ENCODE data around the gene KLK13.
A peak's percentile ranks its signal among the peaks of the same experiment; 100 is the strongest.

Gene KLK13, protein sequence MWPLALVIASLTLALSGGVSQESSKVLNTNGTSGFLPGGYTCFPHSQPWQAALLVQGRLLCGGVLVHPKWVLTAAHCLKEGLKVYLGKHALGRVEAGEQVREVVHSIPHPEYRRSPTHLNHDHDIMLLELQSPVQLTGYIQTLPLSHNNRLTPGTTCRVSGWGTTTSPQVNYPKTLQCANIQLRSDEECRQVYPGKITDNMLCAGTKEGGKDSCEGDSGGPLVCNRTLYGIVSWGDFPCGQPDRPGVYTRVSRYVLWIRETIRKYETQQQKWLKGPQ

DNA sequence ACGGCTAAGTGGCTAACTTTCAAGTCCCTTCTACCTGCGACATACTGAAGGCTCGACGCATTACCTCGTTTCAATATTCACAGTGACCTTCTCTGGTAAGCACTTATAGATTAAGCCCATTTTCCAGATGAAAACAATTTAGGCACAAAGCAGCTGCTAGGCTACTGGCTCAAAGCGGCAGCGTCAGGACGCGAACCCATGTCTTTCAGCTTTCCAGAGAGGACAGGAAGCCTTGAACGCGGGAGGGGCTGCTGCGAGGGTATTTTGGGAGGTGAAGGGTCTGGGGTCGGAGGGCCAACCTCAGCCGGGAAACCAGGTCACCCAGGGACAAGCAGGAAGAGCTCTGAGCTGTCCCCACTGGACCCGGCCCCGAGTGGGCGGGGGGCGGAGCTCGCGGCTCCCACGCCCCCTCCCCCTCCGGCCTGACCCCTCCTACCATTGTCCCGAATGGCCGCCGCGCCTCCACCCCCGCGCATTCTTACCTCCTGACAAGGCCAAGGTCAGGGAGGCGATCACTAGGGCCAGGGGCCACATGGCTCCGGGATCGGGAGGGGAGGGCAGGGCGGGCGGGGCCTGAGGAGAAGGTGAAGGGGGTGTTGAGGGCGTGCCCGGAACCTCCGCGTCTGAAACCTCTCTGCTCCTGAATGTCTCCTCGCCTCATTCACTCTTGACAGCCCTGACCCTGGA is at the start of gene KLK13:
TSS of gene KLK13 (minus strand) at position 559 of the 687 bp plus-strand sequence. CDS start at position 534, 25 bp downstream.
- no peak for DNase-seq

DNA sequence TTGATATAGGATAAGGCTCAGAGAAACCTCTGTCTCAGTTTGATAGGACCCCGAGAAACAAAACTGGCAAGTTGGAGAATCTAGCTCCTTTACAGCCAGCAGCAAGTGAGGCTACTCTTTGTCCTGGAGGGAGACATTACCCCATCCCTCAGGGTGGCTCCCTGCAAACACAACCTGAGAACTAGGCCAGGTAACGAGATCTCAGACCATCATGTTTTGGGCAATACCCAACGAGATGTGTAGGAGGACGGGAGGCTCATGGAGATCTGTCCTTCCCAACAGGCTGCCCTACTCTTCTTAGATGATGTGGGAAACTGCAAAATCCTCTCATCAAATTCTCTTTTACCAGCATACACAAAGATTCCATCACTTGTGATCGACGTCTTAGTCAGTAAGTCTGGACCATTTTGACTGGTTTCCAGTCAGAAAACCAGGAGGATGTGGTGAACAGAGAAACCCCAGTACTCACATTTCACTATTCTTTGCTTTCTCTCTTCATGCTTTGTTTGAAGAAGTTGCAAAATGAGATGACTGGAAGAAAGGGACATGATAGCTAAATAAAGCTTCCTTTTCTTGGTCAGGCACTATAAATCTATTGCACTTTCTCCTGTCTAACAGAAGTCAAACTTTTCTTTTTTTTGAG is 49.3 kb upstream of the KLK13 start:
- DNase-seq = no peak

DNA sequence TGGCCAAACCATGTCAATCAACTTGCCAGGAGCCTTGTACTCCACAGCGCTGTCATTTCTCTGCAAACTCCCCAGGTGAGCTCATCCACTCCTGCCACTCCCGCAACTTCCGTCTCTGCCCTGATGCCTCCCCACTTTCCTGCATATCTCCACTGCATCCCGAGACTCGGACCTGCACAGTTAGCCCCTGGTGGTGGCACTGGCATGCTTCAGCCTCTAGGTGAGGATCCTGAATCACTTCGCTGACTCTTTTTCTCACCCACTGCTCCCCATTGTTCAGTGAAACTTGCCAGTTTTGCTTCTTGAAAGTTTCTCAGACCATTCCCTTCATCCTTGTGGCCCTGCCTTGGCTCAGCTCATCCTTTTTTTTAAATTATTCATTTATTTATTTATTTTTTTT is 46.7 kb upstream of the KLK13 start:
- DNase-seq = no peak

DNA sequence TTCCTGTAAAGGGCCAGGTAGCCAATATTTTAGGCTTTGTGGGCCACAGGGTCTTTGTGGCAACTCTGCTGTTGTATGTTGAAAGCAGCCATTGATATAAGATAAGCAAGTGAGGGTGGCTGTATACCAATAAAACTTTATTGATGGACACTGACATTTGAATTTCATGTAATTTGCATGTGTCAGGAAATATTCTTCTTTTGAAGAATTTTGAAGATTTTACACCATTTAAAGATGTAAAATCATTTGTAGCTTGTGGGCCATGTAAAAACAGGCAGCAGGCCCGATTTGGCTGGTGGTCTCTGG is 45.7 kb upstream of the KLK13 start:
- no peak for DNase-seq

DNA sequence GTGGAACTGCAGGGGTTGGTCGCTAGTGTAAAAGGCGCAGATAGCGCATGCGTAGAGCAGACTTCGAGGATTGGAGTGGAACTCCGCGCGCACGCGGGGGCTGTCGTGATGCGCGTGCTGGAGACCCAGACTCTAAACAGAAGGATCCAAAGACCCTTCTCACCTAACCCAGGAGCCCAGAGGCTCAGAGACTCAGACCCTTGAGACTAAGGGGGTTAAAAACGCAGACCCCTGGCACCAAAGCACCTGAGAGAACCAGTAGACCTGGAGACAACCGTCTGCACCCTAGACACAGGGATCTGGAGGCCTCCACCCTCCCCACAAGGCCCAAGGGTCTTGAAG is 43.9 kb upstream of the KLK13 start:
- DNase-seq = no peak

DNA sequence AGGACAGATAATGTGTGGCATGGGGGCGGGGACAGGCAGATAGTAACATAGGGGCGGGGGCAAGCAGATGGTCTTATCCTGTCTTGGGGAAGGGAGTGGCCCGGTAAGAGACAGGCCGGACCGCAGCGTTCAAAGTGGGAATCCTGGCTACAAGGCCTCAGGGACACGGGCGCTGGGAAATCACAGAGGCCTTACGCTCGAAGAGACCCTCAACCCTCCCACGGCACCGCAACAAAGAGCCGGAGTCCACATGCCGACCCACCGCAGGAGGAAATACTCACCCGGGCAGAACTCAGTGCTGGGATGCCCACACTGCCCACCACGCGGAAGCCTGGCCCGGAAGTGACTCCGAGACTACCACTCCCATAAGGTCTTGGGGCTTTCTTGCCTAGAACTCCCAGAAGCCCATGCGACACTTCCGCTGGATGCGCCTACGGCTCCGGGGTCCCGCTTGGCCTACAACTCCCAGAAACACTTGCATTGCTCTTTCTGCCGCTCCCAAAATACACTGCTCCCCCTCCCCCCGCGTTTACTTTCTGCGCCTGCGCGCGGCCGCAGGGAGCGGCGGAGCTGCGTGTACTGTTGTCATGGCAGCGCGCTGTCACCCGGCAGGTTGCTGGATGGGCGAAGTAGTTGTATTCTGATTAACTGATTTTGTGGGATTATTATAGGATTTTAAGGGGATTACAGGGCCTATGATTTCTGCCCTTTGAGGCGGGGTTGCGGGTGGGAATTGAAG is 43.3 kb upstream of the KLK13 start, which contains the start of gene CTU1:
TSS of gene CTU1 (minus strand) at position 344 of the 739 bp plus-strand sequence. CDS start 3,840 bp downstream, outside the sequence.
- peak; percentile 95 for DNase-seq

DNA sequence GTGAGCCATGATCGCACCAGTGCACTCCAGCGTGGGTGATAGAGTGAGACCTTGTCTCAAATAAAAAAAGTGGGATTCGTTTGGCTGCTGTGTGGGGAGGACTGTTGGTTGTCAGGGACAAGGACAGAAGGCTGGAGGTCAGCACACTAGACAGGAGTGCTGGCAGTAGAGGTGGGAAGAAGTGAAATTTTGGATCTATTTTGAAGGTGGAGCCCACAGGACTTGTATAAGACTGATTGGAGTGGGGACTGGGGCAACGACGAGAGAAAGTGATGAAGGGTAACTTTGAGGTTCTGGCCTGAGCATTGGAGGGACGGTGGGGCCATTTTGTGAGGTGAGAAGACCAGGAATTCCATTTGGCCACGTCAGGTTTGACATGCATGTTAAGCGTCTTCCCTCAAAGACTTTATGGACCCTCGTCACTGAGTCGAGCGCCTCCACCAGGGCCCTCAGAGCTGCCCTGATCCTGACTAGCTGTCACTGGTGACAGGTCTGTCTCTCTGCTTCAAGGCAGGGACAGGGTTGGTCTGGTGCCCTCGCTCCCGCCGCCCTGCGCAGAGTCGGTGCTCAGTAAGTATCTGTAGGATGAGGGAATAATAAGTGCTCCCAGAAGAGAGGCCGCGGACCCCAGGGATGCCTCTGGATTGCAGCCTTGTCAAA is 42.6 kb upstream of the KLK13 start:
- DNase-seq = no peak

DNA sequence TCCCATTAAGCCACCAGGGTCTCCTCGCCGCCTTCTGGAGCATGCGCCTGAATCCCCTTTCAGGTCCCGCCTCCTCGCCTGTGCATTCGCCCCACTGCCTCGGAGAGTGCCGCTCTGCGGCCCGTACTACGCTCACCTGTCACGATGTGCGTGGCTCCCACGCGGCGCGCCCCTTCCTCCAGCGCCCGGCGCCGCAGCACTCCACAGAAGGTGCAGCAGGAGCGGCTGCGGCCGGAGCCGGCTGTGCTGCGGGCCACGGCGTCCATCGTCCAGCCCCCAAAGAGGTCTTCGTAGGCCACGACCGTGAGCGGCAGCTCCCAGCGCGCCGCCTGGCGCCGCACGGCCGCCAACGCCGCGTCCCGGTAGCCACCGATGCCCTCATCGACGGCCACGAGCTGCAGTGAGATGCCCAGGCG is 39.0 kb upstream of the KLK13 start:
- no peak for DNase-seq

DNA sequence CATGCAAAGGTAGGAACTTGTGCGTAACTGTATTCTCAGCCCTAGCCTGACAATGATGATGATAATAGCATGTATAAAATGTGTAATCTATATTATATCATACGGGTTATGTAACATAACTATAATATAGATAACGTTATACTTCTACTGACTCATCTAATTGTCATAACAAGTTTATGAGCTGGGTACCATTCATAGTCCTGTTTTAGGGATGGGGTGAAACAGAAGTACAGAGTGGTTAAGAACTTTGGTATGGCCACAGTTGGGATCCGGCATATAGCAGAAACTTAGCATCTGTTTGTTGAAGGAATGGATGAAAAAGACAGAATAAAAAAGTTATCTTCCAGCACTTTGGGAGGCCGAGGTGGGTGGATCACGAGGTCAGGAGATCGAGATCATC is 38.1 kb upstream of the KLK13 start:
- DNase-seq = no peak

DNA sequence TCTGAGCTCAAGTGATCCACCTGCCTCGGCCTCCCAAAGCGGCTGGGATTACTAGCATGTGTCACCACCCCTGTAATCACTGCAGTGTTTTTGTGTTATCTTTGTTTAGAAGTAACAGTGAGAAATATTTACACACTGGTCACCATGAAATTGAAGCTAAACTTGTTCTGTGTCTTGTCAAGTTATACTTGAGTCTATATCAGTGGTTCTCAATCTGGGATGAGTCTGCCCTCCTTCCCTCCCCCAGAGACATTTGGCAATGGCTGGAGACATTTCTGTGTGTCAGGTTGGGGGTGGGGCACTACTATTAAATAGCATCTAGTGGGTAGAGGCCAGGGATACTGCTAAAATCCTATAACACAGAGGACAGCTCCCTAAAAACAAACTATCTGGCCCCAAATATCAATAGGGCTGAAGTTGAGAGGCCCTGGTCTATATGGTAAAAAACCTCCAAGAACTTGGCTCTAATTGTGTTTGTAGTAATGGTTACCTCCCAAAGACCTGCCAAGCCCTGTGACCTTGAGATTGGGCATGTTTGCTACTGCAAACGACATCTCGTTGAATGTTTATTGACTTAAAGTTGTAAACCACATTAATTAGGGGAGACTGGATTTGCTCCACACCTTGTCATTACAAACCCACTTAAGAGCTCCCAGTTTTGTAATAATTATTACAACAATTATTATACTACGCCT is 36.4 kb upstream of the KLK13 start:
- DNase-seq = no peak

DNA sequence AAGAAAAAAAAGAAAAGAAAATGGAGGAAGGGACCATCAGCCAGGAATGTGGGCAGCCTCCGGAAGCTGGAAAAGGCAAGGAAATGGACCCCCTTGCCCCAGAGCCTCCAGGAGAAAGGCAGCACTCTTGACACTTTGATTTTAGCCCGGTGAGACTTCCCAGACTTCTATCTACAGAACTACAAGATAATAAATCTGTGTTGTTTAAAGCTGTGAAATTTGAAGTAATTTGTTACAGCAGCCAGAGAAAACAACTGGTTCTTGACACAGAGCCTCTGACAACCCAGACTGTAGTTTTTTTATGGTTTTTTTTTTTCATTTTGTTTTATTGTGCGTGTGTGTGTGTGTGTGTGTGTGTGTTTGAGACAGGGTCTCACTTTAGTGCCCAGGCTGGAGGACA is 35.7 kb upstream of the KLK13 start:
- DNase-seq = no peak

DNA sequence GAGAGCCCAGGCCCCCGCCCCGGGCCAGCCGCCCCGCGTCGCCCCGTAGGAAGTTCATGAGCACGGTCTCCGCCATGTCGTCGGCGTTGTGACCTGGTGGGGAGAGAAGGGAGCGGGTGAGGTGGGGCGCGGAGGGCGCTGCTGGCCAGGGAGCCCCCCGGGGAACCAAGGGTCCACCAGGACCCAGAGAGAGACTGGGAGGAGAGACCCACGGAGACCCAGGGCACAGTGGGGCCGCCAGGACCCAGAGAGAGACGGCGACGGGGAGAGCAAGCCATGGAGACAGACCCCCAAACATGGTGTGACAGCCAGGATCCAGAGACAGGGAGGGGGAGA is 34.1 kb upstream of the KLK13 start:
- no peak for DNase-seq

DNA sequence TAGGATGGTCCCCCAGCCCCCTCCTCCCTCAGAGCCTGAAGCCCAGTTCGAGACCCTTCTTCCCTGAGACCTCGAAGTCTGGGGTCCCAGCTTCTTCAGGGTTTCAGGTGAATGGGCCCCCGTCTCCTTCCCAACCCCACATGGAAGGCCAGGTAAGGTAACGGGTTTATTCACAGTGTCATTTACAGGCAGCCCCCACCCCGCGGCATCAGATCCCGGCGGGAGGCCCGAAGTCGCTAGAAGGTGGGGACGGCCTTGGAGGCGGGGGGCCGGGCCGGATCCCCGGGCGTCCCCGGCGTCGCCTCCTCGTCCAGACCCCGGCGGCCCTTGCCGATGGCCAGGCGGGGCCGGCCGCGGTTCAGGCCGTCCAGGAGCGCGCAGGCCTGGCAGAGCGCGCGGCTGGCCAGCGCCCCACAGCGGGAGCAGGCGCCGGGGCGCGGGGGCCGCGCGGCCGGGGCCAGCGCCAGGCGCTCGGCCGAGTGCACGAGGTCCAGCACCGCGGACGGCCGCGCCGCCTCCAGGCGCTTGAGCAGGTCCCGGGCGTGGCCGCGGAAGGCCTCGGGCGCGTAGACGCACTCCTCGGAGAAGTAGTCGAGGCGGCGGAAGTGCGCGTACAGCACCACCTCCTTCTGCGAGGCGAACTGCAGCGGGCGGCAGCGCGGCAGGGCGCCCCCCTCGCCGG is 33.6 kb upstream of the KLK13 start:
- no peak for DNase-seq

DNA sequence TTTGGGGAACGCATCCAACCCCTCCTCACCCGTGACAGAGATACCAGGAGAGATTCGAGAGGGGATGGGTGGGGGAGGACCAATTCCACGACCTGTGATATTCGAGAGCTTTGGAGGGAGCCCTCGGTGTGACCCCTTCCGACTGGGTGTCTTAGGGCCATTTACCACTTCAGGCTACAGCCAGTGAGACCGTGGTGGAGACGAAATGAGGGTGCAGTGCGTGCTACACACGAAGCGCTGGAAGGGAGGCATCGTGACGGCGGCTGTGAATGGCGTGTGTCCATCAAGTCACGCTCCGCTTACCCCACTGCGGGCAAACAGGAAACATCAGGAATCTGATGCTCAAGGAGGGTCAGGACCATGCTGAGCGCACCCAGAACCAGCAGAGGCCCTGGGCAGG is 32.9 kb upstream of the KLK13 start:
- no peak for DNase-seq

DNA sequence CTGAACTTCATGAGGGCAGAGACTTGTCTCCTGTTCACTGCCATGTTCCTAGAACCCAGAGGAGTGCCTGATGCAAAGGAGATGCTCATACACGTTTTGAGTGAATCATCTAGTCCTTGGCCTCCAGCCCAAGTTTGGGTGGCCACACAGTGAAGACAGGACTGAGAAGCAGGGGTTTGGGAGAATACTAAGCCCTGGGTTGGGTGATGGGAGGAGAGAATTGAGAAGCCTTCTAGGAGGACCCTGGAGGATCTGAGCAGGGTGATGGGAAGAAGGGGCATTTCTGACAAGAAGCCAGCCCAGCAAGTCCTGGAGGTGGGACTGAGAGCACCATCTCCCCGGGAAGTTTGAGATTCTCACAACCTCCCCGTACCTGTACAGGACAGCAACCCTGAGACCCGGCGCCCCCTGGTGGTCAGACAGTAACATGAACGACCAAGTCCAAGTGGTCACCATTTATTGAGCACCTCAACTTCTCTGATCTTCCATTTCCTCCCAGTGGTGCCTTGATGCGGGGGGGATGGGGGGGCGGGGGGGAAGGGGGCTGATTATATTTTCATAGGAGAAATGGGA is 32.4 kb upstream of the KLK13 start:
- DNase-seq = no peak

DNA sequence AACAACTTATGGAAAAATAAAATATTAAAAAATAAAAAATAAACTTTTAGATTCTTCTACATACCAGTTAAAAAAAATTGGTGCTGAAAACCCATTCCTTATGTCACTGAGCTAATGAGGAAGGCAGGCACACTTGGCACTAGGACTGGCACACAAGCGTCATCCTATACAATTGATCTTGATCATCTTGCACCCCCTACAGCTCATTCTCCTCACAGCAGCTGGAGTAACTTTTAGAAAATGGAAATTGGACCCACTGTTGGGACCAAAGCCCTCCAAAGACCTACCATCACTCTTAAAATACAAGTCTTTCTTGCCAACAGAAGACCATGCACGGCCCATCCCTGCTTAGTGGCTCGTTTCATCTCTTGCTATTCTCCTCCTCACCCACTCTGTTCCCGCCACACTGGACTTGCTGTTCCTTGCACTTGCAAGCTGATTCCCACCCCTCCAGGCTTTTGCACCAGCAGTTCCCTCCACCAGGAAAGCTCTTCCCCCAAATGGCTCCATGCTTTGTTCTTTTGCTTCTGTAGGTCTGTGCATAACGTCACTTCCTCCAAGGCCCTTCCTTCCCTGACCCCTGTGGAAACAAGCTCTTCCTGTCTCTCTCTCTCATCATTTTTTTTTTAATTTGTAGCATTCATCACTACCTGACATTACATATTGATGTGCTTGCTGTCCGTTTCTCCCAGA is 31.7 kb upstream of the KLK13 start:
- no peak for DNase-seq

DNA sequence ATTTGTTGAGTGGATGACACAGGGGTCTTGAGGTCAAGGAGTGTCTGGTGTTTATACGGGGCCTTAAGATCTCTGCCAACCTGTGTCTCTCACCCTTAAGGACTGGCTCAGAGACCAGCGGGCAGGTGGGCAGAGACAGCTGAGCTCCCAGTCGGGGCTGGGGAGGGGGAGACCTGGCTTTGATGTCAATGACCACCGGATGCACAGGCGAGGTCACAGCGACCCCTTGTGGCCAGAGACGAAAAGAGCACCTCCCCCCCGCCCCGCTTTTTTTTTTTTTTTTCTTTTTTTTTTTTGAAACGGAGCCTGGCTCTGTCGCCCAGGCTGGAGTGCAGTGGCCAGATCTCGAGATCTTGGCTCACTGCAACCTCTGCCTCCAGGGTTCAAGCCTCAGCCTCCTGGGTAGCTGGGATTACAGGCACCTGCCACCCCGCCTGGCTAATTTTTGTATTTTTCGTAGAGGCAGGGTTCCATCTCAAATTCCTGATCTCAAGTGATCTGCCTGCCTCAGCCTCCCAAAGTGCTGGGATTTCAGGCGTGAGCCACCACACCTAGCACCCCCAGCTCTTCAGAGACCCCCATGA is 29.9 kb upstream of the KLK13 start:
- DNase-seq = no peak

DNA sequence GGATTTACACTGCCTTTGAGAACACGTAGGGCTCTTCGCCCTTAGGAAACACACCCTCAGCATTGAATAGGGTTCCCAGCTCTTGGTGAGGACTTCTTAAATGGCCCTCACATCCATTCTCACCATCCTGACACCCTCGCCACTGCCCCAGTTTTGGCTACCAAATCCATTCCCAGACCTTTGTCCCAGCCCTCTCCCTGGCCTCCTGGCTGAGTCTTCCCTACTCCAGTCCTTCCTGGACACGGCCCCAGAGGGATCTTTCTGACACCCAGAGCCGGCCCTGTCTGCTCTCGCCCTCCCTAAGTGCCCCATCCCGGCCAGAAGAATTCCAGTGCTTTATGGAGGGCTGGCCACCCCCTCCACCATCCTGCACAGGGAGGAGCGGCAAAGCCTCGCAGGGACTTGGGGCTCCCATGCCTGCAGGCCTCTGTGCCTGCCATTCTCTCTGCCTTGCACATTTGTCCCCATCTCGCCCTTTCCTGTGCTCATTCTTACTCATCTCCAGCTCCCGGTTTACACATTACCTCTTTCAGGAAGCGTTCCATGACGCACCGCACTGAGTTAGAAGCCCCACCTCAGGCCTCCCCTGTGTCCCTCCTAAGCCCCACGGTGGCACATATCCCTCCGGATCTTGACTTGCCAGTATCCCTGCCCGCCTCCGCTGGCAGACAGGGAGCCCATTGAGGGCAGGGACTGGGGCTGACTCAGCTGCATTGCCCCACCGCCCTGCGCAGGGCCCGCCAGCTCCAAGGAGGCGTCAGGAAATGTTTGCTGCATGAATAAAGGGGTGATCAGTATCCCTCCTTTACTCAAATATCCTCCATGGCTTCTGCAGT is 28.8 kb upstream of the KLK13 start:
- DNase-seq = no peak

DNA sequence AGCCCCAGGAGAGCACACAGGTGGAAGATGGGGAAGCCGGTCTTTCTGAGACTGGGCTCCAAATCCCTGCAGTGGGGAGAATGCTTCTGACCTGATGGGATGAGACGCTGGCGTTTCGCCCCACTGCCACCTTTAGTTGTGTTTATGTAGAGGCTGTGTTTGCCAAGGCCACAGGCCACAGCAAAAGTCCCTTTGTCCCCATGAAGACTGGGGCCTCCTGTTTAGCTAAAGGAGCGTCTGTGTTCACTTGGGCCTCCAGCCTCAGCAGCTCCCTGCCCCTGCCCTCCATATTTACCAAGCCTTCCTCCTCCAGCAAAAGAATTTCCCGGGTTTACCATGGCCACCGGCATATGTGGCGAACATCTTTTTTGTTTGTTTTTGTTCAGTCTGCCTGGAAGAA is 28.2 kb upstream of the KLK13 start:
- DNase-seq = no peak

Measured in NCI-H1092 (cell line).